Smooth muscle cell (in vitro differentiated cells): Measurements from ENCODE around the gene MRPL10. TPM values are rescaled to one million over a fixed set of nuclear protein-coding genes. Genes with fewer than 3 reads are reported as not detected.
"Not testable (repeated sequence)": the region's sequence is repeated elsewhere in the genome, so short reads cannot be mapped to it uniquely, and the experiment has no call there.

Experiments used
- DNase-seq: peaks from one replicate; lab custom pipeline; 2025; ENCODE audit not compliant: unreplicated experiment; lab: John Stamatoyannopoulos, UW
- H2AFZ ChIP-seq: fragments of 200-600 bp; sonication (generic); 2 replicates; pipeline ENCODE4 v1.6.0; 2016; ENCODE audit warnings: antibody characterized with exemption, low read depth, mild to moderate bottlenecking
- H3F3A ChIP-seq: fragments of 200-600 bp; sonication (generic); 2 replicates; pipeline ENCODE4 v1.6.0; 2017; ENCODE audit warnings: antibody characterized with exemption, low read depth
- H3K27ac ChIP-seq: fragments of 200-600 bp; sonication (generic); 2 replicates; pipeline ENCODE4 v1.5.1; 2016; ENCODE audit warnings: low read depth, mild to moderate bottlenecking
- H3K27me3 ChIP-seq: fragments of 200-600 bp; sonication (generic); 2 replicates; pipeline ENCODE4 v1.6.1; 2016; ENCODE audit warnings: low read depth, mild to moderate bottlenecking
- H3K36me3 ChIP-seq: fragments of 200-600 bp; sonication (generic); 2 replicates; pipeline ENCODE4 v1.5.1; 2016; ENCODE audit warnings: low read depth
- H3K4me1 ChIP-seq: fragments of 200-600 bp; sonication (generic); 2 replicates; pipeline ENCODE4 v1.5.1; 2016; ENCODE audit warnings: low read depth
- H3K4me2 ChIP-seq: fragments of 200-600 bp; sonication (generic); 2 replicates; pipeline ENCODE4 v1.6.0; 2016; ENCODE audit warnings: mild to moderate bottlenecking
- H3K4me3 ChIP-seq: fragments of 200-600 bp; sonication (generic); 2 replicates; pipeline ENCODE4 v1.5.1; 2016; ENCODE audit warnings: mild to moderate bottlenecking
- H3K79me2 ChIP-seq: fragments of 200-600 bp; sonication (generic); 2 replicates; pipeline ENCODE4 v1.6.0; 2016; ENCODE audit warnings: low read depth, mild to moderate bottlenecking
- H3K9ac ChIP-seq: fragments of 200-600 bp; sonication (generic); 2 replicates; pipeline ENCODE4 v1.6.0; 2016; ENCODE audit warnings: low read depth
- H3K9me3 ChIP-seq: fragments of 200-600 bp; sonication (generic); replicated peaks from 2 replicates; pipeline ENCODE4 v1.5.1; 2016; ENCODE audit warnings: low read depth
- H4K20me1 ChIP-seq: fragments of 200-600 bp; sonication (generic); 2 replicates; pipeline ENCODE4 v1.6.0; 2016; ENCODE audit warnings: low read depth
- CTCF ChIP-seq: fragments of 200-600 bp; sonication (generic); IDR thresholded peaks from 2 replicates; pipeline ENCODE4 v1.5.1; 2017; ENCODE audit warnings: borderline replicate concordance, mild to moderate bottlenecking, antibody characterized with exemption; ENCODE audit not compliant: insufficient read depth, poor library complexity, severe bottlenecking
- whole genome bisulfite sequencing: methylation state at CpG from one replicate; pipeline ENCODE4 v1.1.7; 2016; ENCODE audit warnings: low lambda C conversion rate; 5-methylcytosine and 5-hydroxymethylcytosine counted together
- polyA plus RNA-seq: library from polyadenylated mRNA; unstranded; fragments of >200 nt; fragmentation: Nextera tagmentation; extraction: Ambion mirVana; gene quantifications from 2 replicates; pipeline ENCODE4 v1.2.1, GENCODE V29; 2016
- total RNA-seq: library from RNA; depleted of rRNA; stranded (reverse); fragments of >200 nt; gene quantifications from 2 replicates; pipeline ENCODE4 v1.2.3, GENCODE V29; 2014

The MRPL10 gene
- total and polyA plus RNA-seq, 2 experiments from 2014 or later: 24.0 to 36.6 TPM

GRCh38 chr17:47774331-47774730 lies 57.0 kb downstream of the MRPL10 start:
- WGBS: 76% methylated on average over 4 of the region's 4 CpGs
- no peak for DNase-seq
- no peaks in the 10 kb centered on the region for H3K36me3 ChIP-seq
- no peaks in the 10 kb centered on the region for H3K79me2 ChIP-seq
- H3F3A ChIP-seq: no peaks in the 10 kb centered on the region
- no peak overlapping the region for H3K27ac ChIP-seq
- no peak overlapping the region for H3K4me3 ChIP-seq
- H2AFZ ChIP-seq: no peak overlapping the region
- no peak overlapping the region for H3K4me2 ChIP-seq
- H3K27me3 ChIP-seq: peaks cover 28% of the 10 kb centered on the region
- H3K4me1 ChIP-seq: no peaks in the 10 kb centered on the region
- no peak for TF ChIP-seq CTCF
- H3K9ac ChIP-seq: no peak overlapping the region
- H4K20me1 ChIP-seq: no peaks in the 10 kb centered on the region
- peaks cover 6% of the 10 kb centered on the region for H3K9me3 ChIP-seq

GRCh38 chr17:47773649-47774048 lies 57.7 kb downstream of the MRPL10 start:
- H3K27me3 ChIP-seq: peaks cover 28% of the 10 kb centered on the region

More at GRCh38 chr17:47773649-47774048, 57.7 kb downstream of the MRPL10 start:
- not testable (repeated sequence) for H3K36me3 ChIP-seq, H3K9me3 ChIP-seq, H3K4me2 ChIP-seq, H3K4me1 ChIP-seq, DNase-seq, H3K9ac ChIP-seq, H3K79me2 ChIP-seq, H3K27ac ChIP-seq, H2AFZ ChIP-seq, H3F3A ChIP-seq, H4K20me1 ChIP-seq, H3K4me3 ChIP-seq
- WGBS: 93% methylated on average over 9 of the region's 9 CpGs

Other genes starting within 250 kb of the MRPL10 start
- 242 and 245 TPM in 2 replicates for gene KPNB1, start 181.6 kb downstream of the MRPL10 start, total RNA-seq
- 78.8 and 83.0 TPM in 2 replicates for gene KPNB1, start 181.6 kb downstream of the MRPL10 start, polyA plus RNA-seq
- 5.8 and 17.5 TPM in 2 replicates for gene TBKBP1, start 137.4 kb downstream of the MRPL10 start, total RNA-seq
- 7.7 and 8.3 TPM in 2 replicates for gene TBKBP1, start 137.4 kb downstream of the MRPL10 start, polyA plus RNA-seq
- not detected in 2 replicates for gene TBX21, start 98.3 kb downstream of the MRPL10 start, total RNA-seq
- not detected in 2 replicates for gene TBX21, start 98.3 kb downstream of the MRPL10 start, polyA plus RNA-seq
- gene OSBPL7, start 9.7 kb downstream of the MRPL10 start, total RNA-seq: 3.7 and 9.2 TPM in 2 replicates
- 6.3 and 8.4 TPM in 2 replicates for gene OSBPL7, start 9.7 kb downstream of the MRPL10 start, polyA plus RNA-seq
- gene LRRC46, start 129 bp upstream of the MRPL10 start, total RNA-seq: not detected in 2 replicates
- 0.26 and 1.2 TPM in 2 replicates for gene LRRC46, start 129 bp upstream of the MRPL10 start, polyA plus RNA-seq
- gene SCRN2, start 9.7 kb upstream of the MRPL10 start, total RNA-seq: 16.0 and 18.6 TPM in 2 replicates
- 45.0 and 49.4 TPM in 2 replicates for gene SCRN2, start 9.7 kb upstream of the MRPL10 start, polyA plus RNA-seq
- 9.3 and 9.8 TPM in 2 replicates for gene SP6, start 19.6 kb upstream of the MRPL10 start, total RNA-seq
- gene SP6, start 19.6 kb upstream of the MRPL10 start, polyA plus RNA-seq: 10.7 and 13.1 TPM in 2 replicates
- 2.4 and 4.7 TPM in 2 replicates for gene SP2, start 64.7 kb upstream of the MRPL10 start, total RNA-seq
- 9.0 and 9.4 TPM in 2 replicates for gene SP2, start 64.7 kb upstream of the MRPL10 start, polyA plus RNA-seq
- gene PNPO, start 110.0 kb upstream of the MRPL10 start, total RNA-seq: 7.6 and 9.3 TPM in 2 replicates
- 5.2 and 8.0 TPM in 2 replicates for gene PNPO, start 110.0 kb upstream of the MRPL10 start, polyA plus RNA-seq
- not detected in 2 replicates for gene PRR15L, start 126.3 kb upstream of the MRPL10 start, total RNA-seq
- 0.15 TPM in 1 of 2 replicates, not detected in the other for gene PRR15L, start 126.3 kb upstream of the MRPL10 start, polyA plus RNA-seq
- gene CDK5RAP3, start 139.6 kb upstream of the MRPL10 start, total RNA-seq: 79.6 and 85.6 TPM in 2 replicates
- gene CDK5RAP3, start 139.6 kb upstream of the MRPL10 start, polyA plus RNA-seq: 119 and 121 TPM in 2 replicates
- gene COPZ2, start 206.3 kb upstream of the MRPL10 start, total RNA-seq: 70.6 and 91.8 TPM in 2 replicates
- 193 and 257 TPM in 2 replicates for gene COPZ2, start 206.3 kb upstream of the MRPL10 start, polyA plus RNA-seq
- 101 and 103 TPM in 2 replicates for gene NFE2L1, start 216.8 kb upstream of the MRPL10 start, total RNA-seq
- 61.0 and 67.6 TPM in 2 replicates for gene NFE2L1, start 216.8 kb upstream of the MRPL10 start, polyA plus RNA-seq